Left ventricle myocardium superior (tissue), 1 donor: ENCODE data around the gene AUTS2. TPM values are rescaled to one million over a fixed set of nuclear protein-coding genes. Genes with fewer than 3 reads are reported as not detected.
A peak's percentile ranks its signal among the peaks of the same experiment; 100 is the strongest.

ENCODE experiments used
- ATAC-seq: fragments of 200-7000 bp; cut with Tn5 transposase; one replicate; pipeline ENCODE4 v1.9.1; 2020; ENCODE audit warnings: mild to moderate bottlenecking, moderate library complexity
- DNase-seq: peaks from one replicate; pipeline ENCODE4 v3.0.0-alpha.2; 2020
- intact Hi-C: fragments of 100-400 bp; cut with micrococcal nuclease; formaldehyde crosslinking; loops from one replicate; pipeline ENCODE4 v1.11.0; 2022
- total RNA-seq: library from RNA; stranded (reverse); fragmentation: NEBNext Ultra II Directional; extraction: Animal tissue kit (Norgen Biotek cat#: 25700); gene quantifications from one replicate; pipeline ENCODE4 v1.2.1, GENCODE V29; 2021
- donor health status: DM: no; HTN: yes; CAD: no; lungs with severe emphysema.

AUTS2 gene
- total RNA-seq, 1 donor from 2014 or later = 7.9 TPM

DNA sequence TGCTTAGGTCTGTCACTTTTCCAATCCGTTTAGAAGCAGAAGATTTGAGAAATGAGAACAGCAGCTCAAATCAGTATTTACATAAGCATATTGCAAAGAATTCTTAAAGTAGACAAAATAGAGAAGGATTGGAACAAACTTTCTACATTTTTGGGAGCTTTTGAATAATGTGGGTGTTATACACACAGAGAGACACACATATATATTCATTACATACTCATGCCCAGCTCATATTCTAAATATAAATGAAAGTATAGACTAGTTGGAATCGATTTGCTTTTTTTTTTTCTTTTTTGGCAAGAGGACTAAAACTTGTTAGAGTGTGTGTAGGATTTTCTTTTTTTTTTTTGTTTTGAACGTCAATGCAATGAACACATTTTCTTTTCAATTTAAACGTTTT is 538.9 kb downstream of the AUTS2 start:
- DNase-seq (no peak), ATAC-seq (no peak)
- intact Hi-C loops = no loop called here

DNA sequence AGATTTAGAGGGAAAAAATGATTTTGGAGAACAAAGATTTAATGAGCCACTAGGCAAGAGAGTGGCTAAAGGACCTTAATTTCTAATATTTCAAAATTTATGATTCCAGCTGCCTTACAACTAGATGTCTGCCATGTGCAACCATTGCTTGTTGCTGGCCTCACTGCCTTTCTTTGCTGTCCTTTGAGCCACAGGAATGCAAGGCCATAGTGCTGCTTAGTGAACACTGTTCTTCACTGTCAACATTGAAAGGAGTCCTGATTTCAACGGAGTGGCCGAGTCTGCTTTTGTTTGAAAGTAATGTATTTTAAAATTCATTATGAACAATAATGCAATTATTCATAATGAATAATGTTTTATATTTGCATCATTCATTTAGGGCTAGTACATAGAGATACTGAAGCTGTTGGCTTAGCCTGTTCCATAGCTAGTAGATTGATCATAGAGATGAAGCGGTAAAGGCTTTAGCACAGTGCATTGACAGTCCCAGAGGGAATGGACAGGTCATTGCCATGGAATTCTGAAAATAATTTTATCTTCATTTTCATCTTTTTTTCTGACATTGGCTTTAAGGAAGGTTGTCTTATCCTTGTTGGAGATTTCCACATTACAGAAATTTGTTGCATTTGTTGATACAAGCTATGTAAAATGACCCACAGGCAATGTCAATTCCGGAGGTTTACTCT is 544.1 kb downstream of the AUTS2 start:
- ATAC-seq (no peak), DNase-seq (no peak)
- intact Hi-C loops = no loop called here

DNA sequence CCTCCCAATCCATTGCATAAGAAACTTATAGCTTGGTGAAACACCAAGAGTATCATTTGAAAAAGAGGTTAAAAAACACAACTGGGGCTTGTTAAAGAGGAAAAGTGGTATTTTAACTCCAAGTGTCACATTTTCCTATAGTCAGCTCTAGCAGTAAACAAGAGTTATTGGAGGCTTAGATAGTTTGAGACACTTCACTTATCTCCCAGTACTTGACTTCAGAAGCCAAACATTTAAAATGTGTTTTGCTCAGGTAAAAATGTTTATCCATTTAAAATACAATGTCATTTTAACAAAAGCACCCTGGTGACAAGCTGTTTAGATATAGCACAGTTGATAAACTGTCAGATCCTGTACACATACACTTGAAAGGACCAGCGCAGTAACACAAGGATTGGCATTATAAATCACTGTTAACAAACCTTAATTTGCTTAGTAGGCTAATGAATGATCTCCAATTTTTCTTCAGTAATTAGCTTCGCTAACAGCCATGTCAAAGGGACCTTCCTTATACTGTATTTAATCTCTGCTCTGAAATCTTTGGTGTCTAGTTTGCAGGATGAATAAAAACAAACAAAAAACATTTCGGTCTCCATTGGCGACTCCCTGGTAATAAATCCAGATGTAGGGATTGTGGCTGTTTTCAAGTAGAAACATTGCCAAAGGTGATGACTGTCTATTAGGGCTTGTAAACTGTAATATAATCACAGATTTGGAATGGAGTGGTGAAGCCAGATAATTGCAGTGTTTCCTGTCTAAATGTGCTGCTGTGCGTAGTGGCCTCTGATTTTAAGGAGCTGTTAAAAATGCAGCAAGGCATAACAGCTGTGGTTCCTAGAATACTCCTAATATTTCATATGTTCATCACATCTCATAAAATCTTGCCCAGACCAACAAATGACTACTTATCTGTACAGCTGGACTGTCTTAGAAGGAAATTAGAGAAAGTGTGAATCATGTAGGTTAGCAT is 545.1 kb downstream of the AUTS2 start:
- peak; percentile 13 for ATAC-seq

DNA sequence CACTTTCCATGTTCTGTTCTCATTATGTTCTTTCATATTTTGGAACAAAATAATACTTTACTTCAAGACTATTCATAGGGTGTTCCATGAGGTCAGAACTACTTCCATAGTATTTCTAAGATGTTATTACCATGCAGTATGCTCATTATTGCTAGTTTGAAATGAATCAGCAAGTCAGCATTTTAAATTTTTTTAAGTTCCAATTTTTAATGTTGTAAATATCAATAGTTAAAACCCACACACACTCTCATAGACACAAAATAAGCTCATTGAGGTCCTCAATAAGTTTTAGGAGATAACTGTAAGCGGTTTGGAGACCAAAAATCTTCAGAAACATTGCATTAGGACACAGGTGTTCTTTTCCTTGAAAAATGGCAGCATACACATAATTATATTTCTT is 550.7 kb downstream of the AUTS2 start:
- ATAC-seq = no peak
- intact Hi-C loops = no loop called here

More for the DNA sequence above, 545.1 kb downstream of the AUTS2 start:
- intact Hi-C loops = no loop called here
- no peak for DNase-seq

DNA sequence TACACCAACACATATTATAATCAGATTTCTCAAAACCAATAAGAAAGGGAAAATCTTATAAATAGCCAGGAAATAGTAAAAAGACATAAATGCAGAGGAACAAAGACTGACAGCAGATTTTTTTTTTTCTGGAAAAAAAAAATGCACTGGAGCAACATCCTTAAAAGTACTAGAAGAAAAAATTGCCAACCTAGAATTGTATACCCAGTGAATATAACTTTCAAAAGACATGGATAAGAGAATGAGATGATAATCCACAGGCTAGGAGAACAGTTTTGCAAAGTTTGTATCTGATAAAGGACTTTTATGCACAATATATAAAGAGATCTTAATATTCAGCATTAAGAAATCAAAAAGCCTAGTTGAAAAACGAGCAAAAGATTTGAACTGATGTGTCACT is 554.0 kb downstream of the AUTS2 start:
- ATAC-seq (no peak), DNase-seq (no peak)
- intact Hi-C loops = no loop called here

More for the DNA sequence above, 550.7 kb downstream of the AUTS2 start:
- no peak for DNase-seq

DNA sequence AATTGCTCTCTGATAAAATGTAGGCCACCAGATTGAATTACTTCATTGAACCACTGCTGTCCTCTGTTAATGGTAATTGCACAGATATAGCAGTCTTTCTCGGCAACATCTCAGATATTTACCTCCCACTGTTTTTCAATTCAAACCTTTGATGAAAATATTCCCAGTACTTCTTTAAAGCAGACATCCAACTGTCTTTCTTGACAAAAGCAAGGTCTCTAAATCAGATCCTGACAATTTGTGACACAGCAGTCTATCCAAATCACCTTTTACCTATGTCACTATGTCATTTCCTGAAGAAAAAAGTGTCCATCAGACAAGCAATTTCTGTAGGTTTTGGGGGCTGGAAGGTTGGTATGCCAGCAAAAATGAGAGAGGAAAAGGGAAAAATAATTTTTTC is 555.7 kb downstream of the AUTS2 start:
- ATAC-seq = no peak
- no peak for DNase-seq
- intact Hi-C loops = no loop called here

DNA sequence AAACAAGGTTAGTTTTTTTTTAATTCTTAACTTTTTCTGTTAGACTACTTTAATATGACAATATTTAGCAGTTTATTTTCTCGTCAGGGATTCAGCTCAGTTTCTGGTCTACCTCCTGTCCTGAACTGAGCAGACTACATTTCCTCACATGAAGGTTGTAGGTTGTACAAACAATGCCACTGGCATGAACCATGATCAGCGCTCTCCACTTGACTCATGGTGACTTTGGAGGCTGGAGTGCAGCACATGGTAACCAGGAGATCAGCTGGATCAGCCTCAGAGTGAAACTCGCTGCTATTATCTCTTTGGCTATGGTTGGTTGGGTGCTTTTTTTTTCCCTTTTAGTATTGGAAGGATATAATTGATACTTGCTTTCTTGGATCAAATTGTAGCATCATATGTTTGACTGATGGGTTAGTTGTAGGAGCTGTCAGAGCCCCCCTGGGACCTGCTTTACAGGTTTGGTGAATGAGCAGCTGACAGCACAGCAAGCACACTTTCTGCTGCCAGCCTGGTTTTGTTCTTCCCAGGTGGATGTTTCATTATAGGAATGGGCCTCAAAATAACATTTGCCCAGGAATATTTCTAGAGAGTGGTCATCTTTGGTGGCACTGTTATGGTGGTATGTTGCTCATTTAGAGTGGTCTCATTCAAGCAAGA is 556.4 kb downstream of the AUTS2 start:
- no peak for ATAC-seq
- intact Hi-C loops = no loop called here
- DNase-seq = no peak

DNA sequence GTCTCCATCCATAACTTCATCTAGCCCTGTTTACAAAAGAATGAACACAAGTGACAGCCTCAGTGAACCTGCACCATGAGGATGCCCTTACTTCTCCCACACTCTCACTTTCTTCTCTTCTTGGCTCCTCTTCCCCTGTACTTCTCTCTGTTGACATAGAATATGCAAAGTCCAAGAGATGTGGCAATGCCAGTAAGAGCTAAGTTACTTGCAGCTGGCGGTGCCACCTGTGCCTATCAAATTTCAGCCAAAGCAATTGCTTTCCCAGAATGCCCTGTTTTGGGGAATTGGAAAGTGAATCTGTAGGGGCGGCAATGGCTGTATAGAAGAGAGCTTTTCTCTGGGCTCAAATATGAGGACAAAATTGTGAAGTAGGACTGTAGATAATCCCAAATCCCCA is 557.8 kb downstream of the AUTS2 start:
- DNase-seq = no peak
- intact Hi-C loops = no loop called here
- ATAC-seq = no peak

DNA sequence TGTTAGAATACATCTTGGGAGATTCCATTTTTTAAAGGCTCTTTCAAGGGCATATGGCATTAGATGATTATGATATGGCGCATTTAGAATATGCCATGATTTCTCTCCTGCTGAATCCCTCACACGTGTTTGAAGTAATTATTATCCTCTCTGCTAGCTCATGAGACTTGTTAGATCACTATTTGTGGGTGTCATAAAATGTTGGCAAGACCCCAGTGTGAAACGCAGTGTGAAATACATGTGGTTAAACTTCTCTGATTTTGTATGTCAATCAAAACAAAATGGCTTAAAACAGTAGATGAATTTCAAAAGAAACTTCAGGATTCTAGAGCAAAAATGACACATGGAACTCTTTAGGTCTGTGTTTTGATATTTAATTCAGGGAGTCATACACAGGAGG is 560.8 kb downstream of the AUTS2 start:
- intact Hi-C loops = no loop called here
- DNase-seq = no peak

DNA sequence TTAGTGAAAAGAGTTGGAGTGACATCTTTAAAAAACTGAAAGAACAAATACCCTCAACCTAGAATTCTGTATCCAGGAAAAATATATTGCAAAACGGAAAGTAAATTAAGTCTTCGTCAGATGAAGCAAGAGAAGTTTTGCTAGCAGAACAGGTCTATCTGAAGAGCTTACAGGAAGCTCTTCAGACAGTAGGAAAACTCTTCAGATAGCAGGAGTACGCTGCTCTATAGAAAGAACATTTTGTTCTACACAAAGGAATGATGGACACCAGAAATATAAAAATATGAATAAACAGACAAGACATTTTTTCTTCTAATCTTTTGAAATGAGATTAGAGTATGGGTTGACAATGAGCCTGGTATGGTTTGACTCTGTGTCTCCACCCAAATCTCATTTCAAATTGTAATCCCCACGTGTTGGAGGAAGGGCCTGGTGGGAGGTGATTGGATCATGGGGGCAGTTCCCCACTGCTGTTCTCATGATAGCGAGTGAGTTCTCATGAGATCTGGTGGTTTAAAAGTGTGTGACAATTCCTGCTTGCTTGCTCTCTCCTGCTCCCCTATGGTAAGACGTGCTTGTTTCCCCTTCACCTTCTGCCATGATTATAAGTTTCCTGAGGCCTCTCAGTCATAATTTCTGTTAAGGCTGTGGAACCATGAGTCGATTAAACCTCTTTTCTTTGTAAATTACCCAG is 567.3 kb downstream of the AUTS2 start:
- ATAC-seq (no peak), DNase-seq (no peak)
- intact Hi-C loops = no loop called here

More for the DNA sequence above, 560.8 kb downstream of the AUTS2 start:
- ATAC-seq = no peak

DNA sequence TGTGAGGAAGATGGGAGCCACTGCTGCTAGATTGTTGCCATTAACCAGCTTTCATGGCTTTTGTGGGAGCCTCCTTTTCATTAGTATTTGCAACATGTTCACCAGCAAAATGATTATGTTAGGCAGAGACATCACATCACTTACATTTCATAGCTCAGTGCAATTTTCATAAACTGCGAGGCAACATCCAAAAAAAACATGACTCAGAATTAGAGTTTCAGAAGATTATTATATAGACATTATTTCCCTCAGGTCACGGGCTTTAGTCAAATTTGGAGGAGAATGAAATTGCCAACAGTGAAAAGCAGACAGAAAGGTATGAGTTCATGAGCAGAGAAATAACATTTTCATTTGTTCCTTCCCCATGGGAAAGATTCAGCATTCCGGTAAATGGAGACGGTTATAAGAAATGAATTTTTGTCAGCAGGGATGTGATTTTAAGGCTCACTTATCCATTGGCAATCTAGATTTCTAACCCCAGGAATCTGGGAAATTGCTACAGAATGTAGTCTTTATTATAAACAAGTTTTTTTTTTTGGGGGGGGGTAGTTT is 573.2 kb downstream of the AUTS2 start:
- DNase-seq = no peak
- intact Hi-C loops = no loop called here

DNA sequence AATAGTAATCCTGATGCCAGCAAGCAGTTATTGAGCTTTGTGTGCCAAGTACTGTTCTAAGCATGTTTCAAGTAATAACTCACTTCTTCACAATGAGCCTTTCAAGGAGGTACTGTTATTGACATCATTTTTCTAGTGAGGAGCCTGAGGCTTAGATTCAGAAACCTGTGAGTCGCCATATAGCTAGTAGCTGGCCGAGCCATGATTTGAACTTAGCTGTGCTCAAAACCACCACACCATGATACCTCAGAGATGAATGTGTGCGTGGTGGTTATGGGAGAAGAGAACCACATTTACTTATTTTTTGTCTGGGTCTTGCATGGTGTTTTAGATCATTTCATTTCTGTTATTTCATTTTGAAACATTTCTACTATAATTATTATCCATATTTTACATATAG is 578.9 kb downstream of the AUTS2 start:
- intact Hi-C loops = no loop called here
- ATAC-seq (no peak), DNase-seq (no peak)

More for the DNA sequence above, 573.2 kb downstream of the AUTS2 start:
- ATAC-seq = no peak

DNA sequence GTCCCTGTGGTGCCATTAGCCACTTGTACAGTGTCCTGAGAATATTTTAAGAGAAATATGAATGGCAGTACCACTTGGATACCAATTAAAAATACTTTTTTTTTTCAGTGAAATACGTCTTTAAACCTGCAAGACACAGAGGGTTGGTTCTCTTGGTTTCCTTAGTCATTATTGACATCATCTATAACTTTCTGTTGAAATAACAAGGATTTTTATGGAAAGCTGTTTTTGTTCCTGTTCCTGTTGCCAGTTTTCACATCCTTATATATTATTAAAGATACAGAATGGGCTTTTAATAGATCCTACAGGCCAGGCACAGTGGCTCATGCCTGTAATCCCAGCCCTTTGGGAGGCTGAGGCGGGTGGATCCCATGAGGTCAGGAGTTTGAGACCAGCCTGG is 579.9 kb downstream of the AUTS2 start:
- intact Hi-C loops = no loop called here
- DNase-seq = no peak
- no peak for ATAC-seq

DNA sequence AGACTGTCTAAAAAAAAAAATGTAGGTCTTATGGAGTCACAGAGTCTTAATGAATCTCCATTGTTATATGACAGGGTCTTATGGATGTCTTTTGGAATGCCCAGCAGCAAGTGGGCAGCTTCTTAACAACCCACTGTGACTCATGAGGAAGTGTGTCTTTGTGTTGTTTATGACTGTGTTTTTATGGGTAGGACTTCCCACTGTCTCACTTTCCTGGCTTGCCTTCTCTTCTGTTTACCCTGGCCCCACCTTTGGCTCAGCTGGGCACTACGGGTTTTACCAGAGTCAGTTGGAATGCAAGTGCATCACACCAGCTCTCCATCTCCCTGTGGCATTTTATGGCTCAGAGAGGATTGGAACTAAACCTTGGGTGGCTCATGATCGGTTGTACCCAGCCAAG is 580.5 kb downstream of the AUTS2 start:
- intact Hi-C loops = no loop called here
- no peak for ATAC-seq

DNA sequence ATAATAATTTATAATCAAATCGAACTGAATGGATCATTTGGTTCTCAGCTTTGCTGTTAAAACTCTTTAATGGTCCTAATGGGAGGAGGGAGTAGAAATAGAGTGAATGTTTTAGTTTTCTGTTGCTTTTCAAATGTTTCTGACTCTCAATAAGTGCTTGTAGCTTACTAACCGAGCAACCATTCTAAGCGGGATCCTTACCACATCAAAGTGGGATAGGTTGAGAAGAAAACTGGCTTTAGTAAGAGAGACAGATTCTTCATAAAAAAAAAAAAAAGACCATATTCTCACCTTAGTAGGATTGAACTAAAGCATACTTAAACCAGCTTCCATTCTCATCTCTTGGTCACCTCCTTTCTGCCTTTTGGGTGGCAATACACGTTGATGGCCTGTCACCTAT is 584.2 kb downstream of the AUTS2 start:
- no peak for ATAC-seq
- intact Hi-C loops = no loop called here
- DNase-seq = no peak

More for the DNA sequence above, 580.5 kb downstream of the AUTS2 start:
- DNase-seq = no peak

DNA sequence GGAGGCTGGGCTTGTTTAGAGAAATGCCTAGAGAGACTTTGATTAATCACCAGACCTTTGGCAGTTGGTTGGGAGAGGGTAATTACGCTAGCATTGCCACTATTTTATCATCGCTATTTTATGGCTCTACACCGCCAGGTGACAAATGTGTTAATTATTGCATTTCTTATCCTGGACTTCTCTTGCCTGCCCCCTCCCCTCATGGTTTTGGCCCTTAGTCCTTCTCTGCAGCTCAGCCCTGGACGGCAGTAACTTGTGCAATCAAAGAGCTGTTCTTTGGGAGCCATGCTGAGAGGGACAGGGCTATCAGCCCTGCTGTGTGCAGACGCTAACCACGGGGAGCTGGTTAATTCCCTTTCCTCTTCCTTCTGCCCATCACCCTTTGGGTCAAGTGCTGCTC is 585.0 kb downstream of the AUTS2 start:
- intact Hi-C loops = no loop called here
- ATAC-seq (no peak), DNase-seq (no peak)

DNA sequence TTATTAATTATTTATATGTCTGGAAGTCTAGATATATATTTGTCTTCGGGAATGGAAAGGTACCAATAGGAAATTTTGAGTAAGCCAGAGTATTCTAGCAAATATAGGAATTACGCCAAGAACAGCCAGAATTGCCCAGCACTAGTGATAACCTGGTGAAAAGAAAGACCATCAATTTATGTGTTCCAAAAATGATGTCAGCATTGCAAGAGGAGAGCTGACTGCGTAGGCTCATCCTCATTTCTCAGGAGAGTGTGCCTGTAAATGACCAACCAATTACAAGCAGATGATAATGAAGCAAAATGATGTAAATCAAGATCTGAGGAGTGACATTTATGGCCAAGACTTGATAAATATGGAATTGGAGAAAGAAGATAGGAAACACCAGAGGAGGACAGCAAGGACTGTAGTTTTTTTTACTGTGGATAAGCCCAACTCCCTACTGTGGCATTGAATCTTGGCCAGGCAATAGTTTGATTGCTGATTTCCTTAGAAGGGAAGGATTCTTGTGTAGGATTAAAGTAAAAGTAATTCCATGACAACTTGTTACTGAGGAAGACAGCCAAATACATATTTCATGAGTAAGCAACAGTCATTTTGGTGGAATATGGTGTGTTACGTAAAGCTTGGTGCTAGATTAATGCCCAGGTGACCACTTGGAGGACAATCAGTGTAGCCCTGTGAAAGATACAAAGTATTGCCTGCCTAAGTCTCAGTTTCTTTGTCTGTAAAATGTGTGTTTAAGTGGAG is 590.8 kb downstream of the AUTS2 start:
- ATAC-seq = no peak
- intact Hi-C loops = no loop called here
- no peak for DNase-seq

DNA sequence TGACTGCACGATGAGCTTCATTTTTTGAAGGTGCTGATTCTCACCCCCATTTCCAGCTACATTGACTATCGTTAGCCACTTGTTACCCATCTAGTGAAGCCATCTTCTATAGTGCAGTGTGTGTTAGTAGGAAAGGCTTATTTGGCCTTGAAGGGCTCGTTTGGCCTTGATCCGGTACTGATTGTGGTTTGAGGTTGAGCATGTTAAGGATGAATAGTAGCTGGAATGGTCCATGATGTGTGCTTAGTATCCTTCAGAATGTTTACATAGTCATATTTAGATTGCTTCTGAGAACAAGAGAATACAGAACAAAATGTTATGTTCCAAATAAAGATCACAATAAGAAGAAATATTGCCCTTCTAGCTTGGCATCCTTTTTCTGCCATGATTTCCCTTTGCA is 591.5 kb downstream of the AUTS2 start:
- intact Hi-C loops = no loop called here

More for the DNA sequence above, 591.5 kb downstream of the AUTS2 start:
- ATAC-seq (no peak), DNase-seq (no peak)
